ENCODE measurements around the gene RPS6KA1. TPM values are rescaled to one million over a fixed set of nuclear protein-coding genes. Genes with fewer than 3 reads are reported as not detected.

The RPS6KA1 gene
- total RNA-seq, 2 donors from 2014 or later = 7.4 to 9.3 TPM

Small RNAs within 50 kb of the gene (microRNA-seq; reads per million reads assigned to microRNA genes)
- 0.27 to 0.40 reads per million in 2 donors for gene MIR1976

Other genes with a start within 250 kb of the RPS6KA1 start
- gene SH3BGRL3, start 249.7 kb upstream of the RPS6KA1 start, total RNA-seq = 10 to 100 TPM; 90.6 to 93.9 TPM
- gene UBXN11, start 223.1 kb upstream of the RPS6KA1 start, total RNA-seq = 10 to 100 TPM; 14.5 to 15.7 TPM
- 10 to 100 TPM in 1 of 2 donors, 1 to 10 TPM in 1; 5.5 to 14.3 TPM for gene CD52, start 211.8 kb upstream of the RPS6KA1 start, total RNA-seq
- gene CRYBG2, start 175.6 kb upstream of the RPS6KA1 start, total RNA-seq = not detected
- gene ZNF683, start 157.0 kb upstream of the RPS6KA1 start, total RNA-seq = under 1 TPM in 1 of 2 donors, not detected in 1; 0.35 TPM
- under 1 TPM in 1 of 2 donors, not detected in 1; 0.15 TPM for gene LIN28A, start 118.9 kb upstream of the RPS6KA1 start, total RNA-seq
- 10 to 100 TPM; 44.7 to 49.6 TPM for gene DHDDS, start 97.4 kb upstream of the RPS6KA1 start, total RNA-seq
- gene HMGN2, start 57.3 kb upstream of the RPS6KA1 start, total RNA-seq = 100 to 1,000 TPM; 125 to 165 TPM
- gene ARID1A, start 166.3 kb downstream of the RPS6KA1 start, total RNA-seq = 10 to 100 TPM; 34.5 to 38.5 TPM